DND-41 (cell line): Measurements from ENCODE around the gene VSIG10L2.

Experiments
- EZH2 ChIP-seq: IDR thresholded peaks from 3 replicates; pipeline ENCODE4 v1.6.1; 2012; ENCODE audit warnings: borderline replicate concordance, low read depth, mild to moderate bottlenecking, moderate library complexity, low read length, inconsistent platforms; ENCODE audit not compliant: severe bottlenecking
- TF ChIP-seq, protein P1 (sequence below): IDR thresholded peaks from 2 replicates; pipeline ENCODE4 v1.5.1; 2012; ENCODE audit warnings: borderline replicate concordance, low read length, moderate library complexity, mild to moderate bottlenecking; ENCODE audit not compliant: poor library complexity, severe bottlenecking; ENCODE audit errors: extremely low read depth

DNA sequence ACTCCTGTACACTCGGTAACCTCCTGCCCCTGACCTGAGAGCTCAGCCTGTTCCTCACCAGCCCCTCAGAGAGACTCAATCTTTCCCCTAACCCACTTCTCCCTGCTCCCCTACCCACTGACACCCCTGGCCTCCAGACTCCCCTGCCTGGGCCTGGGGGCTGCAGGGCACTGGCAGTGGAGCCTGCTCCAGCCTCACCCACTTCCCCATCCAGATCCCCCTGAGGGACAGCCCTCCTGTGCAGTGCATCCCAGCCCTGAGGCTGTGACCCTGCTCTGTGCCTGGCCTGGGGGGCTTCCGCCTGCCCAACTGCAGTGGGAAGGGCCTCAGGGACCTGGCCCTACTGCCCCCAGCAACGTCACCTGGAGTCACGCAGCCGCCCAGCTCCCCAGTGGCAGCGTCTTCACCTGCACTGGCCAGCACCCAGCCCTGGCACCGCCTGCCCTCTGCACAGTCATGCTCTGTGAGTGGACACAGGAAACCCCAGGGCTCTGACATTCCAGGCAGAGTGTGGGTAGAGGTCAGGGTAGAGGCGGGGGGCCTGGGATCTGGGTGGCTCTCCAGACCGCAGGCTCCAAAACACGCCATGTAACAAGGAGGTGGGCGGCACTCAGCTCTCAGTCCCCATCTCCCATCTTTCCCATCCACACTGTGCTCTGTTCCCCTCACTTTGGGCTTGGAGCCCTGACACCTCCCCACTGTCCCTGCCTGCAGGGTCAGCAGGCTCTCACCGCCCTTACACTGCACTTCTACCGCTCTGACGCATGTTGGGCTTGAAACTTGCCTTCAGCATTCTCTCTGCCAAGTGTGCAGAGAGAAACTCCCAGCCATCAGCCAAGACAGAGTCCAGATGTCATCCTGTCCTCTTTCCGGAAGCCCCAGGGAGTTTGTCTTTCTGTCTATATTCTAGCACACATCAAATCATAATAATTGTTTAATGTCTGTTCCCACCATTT, 5.1 kb downstream of the VSIG10L2 start:
- TF ChIP-seq EZH2 = no peak
- TF ChIP-seq, protein P1, sequence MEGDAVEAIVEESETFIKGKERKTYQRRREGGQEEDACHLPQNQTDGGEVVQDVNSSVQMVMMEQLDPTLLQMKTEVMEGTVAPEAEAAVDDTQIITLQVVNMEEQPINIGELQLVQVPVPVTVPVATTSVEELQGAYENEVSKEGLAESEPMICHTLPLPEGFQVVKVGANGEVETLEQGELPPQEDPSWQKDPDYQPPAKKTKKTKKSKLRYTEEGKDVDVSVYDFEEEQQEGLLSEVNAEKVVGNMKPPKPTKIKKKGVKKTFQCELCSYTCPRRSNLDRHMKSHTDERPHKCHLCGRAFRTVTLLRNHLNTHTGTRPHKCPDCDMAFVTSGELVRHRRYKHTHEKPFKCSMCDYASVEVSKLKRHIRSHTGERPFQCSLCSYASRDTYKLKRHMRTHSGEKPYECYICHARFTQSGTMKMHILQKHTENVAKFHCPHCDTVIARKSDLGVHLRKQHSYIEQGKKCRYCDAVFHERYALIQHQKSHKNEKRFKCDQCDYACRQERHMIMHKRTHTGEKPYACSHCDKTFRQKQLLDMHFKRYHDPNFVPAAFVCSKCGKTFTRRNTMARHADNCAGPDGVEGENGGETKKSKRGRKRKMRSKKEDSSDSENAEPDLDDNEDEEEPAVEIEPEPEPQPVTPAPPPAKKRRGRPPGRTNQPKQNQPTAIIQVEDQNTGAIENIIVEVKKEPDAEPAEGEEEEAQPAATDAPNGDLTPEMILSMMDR = no peak
